ENCODE results near the gene CTSS. TPM values are rescaled to one million over a fixed set of nuclear protein-coding genes. Genes with fewer than 3 reads are reported as not detected.
"Not testable (repeated sequence)": the region's sequence is repeated elsewhere in the genome, so short reads cannot be mapped to it uniquely, and the experiment has no call there.

The CTSS gene
- total and polyA plus RNA-seq, 4 donors = 16.8 to 128 (median 81.3) TPM

- 62 to 68% methylated on average over 4 of the region's 4 CpGs for WGBS, 2 donors
- DNase-seq (no peak), ATAC-seq (ENCODE audit: low FRiP score) (no peak)
- Histone ChIP-seq H3K27me3 (ENCODE audit: control insufficient read depth in 1 of 2, insufficient read depth in 2 of 2, low read length in 1 of 2) (no peaks in the 10 kb centered on the region), H3K27ac (ENCODE audit: low read depth in 1 of 2, low read length in 2 of 2) (no peak overlapping the region), H3K4me3 (ENCODE audit: low read length in 2 of 2) (no peak overlapping the region), H3K4me1 (ENCODE audit: control insufficient read depth in 1 of 2, insufficient read depth in 2 of 2, low read length in 2 of 2) (no peaks in the 10 kb centered on the region), H3K9me3 (ENCODE audit: control insufficient read depth, low read length) (no peaks in the 10 kb centered on the region), H3K36me3 (ENCODE audit: control insufficient read depth in 1 of 2, insufficient read depth in 2 of 2, low read length in 1 of 2) (no peaks in the 10 kb centered on the region)
- intact Hi-C loops (cut with DNase I) = no loop called here
These were observed 23.4 kb upstream of the CTSS start for GRCh38 chr1:150788946-150789345.

- H3K36me3 ChIP-seq (ENCODE audit: control insufficient read depth in 1 of 2, insufficient read depth in 2 of 2, low read length in 1 of 2) = no peaks in the 10 kb centered on the region
- H3K9me3 ChIP-seq (ENCODE audit: control insufficient read depth, low read length) = no peaks in the 10 kb centered on the region
- DNase-seq (no peak), ATAC-seq (ENCODE audit: low FRiP score) (no peak)
- H3K4me1 ChIP-seq (ENCODE audit: control insufficient read depth in 1 of 2, insufficient read depth in 2 of 2, low read length in 2 of 2) = no peaks in the 10 kb centered on the region
- no peak overlapping the region for H3K4me3 ChIP-seq (ENCODE audit: low read length in 2 of 2)
- H3K27ac ChIP-seq (ENCODE audit: low read depth in 1 of 2, low read length in 2 of 2) = no peak overlapping the region
- no peaks in the 10 kb centered on the region for H3K27me3 ChIP-seq (ENCODE audit: control insufficient read depth in 1 of 2, insufficient read depth in 2 of 2, low read length in 1 of 2)
- intact Hi-C loops (cut with DNase I) = no loop called here
These were observed 21.9 kb upstream of the CTSS start for GRCh38 chr1:150787455-150787854.

- Histone ChIP-seq H3K4me1 (ENCODE audit: control insufficient read depth in 1 of 2, insufficient read depth in 2 of 2, low read length in 2 of 2) (no peaks in the 10 kb centered on the region), H3K9me3 (ENCODE audit: control insufficient read depth, low read length) (no peaks in the 10 kb centered on the region), H3K27me3 (ENCODE audit: control insufficient read depth in 1 of 2, insufficient read depth in 2 of 2, low read length in 1 of 2) (no peaks in the 10 kb centered on the region), H3K4me3 (ENCODE audit: low read length in 2 of 2) (no peak overlapping the region), H3K27ac (ENCODE audit: low read depth in 1 of 2, low read length in 2 of 2) (no peak overlapping the region), H3K36me3 (ENCODE audit: control insufficient read depth in 1 of 2, insufficient read depth in 2 of 2, low read length in 1 of 2) (no peaks in the 10 kb centered on the region)
- intact Hi-C loops (cut with DNase I) = no loop called here
- 82 to 88% methylated on average over 3 of the region's 3 CpGs for WGBS, 2 donors
- DNase-seq (no peak), ATAC-seq (ENCODE audit: low FRiP score) (no peak)
These were observed 14.9 kb upstream of the CTSS start for GRCh38 chr1:150780510-150780909.

GRCh38 chr1:150778409-150778808, 12.8 kb upstream of the CTSS start:
- ATAC-seq (ENCODE audit: low FRiP score) = no peak

GRCh38 chr1:150777544-150777943, 12.0 kb upstream of the CTSS start:
- Histone ChIP-seq H3K4me3 (ENCODE audit: low read length in 2 of 2) (no peak overlapping the region), H3K9me3 (ENCODE audit: control insufficient read depth, low read length) (no peaks in the 10 kb centered on the region), H3K4me1 (ENCODE audit: control insufficient read depth in 1 of 2, insufficient read depth in 2 of 2, low read length in 2 of 2) (no peaks in the 10 kb centered on the region), H3K27ac (ENCODE audit: low read depth in 1 of 2, low read length in 2 of 2) (no peak overlapping the region), H3K36me3 (ENCODE audit: control insufficient read depth in 1 of 2, insufficient read depth in 2 of 2, low read length in 1 of 2) (no peaks in the 10 kb centered on the region), H3K27me3 (ENCODE audit: control insufficient read depth in 1 of 2, insufficient read depth in 2 of 2, low read length in 1 of 2) (no peaks in the 10 kb centered on the region)
- ATAC-seq (ENCODE audit: low FRiP score) (no peak), DNase-seq (no peak)
- intact Hi-C loops (cut with DNase I) = no loop called here
- 92 to 97% methylated on average over 2 of the region's 2 CpGs for WGBS, 2 donors

More at GRCh38 chr1:150778409-150778808, 12.8 kb upstream of the CTSS start:
- Histone ChIP-seq H3K36me3 (ENCODE audit: control insufficient read depth in 1 of 2, insufficient read depth in 2 of 2, low read length in 1 of 2) (no peaks in the 10 kb centered on the region), H3K27me3 (ENCODE audit: control insufficient read depth in 1 of 2, insufficient read depth in 2 of 2, low read length in 1 of 2) (no peaks in the 10 kb centered on the region), H3K4me1 (ENCODE audit: control insufficient read depth in 1 of 2, insufficient read depth in 2 of 2, low read length in 2 of 2) (no peaks in the 10 kb centered on the region), H3K4me3 (ENCODE audit: low read length in 2 of 2) (no peak overlapping the region), H3K27ac (ENCODE audit: low read depth in 1 of 2, low read length in 2 of 2) (no peak overlapping the region), H3K9me3 (ENCODE audit: control insufficient read depth, low read length) (no peaks in the 10 kb centered on the region)
- intact Hi-C loops (cut with DNase I) = no loop called here
- 81 to 86% methylated on average over 1 of the region's 1 CpG for WGBS, 2 donors
- DNase-seq = no peak

- intact Hi-C loops (cut with DNase I); H3K4me1 ChIP-seq (ENCODE audit: control insufficient read depth in 1 of 2, insufficient read depth in 2 of 2, low read length in 2 of 2); H3K4me3 ChIP-seq (ENCODE audit: low read length in 2 of 2); H3K27ac ChIP-seq (ENCODE audit: low read depth in 1 of 2, low read length in 2 of 2); H3K9me3 ChIP-seq (ENCODE audit: control insufficient read depth, low read length); H3K27me3 ChIP-seq (ENCODE audit: control insufficient read depth in 1 of 2, insufficient read depth in 2 of 2, low read length in 1 of 2); ATAC-seq (ENCODE audit: low FRiP score); H3K36me3 ChIP-seq (ENCODE audit: control insufficient read depth in 1 of 2, insufficient read depth in 2 of 2, low read length in 1 of 2); DNase-seq: not testable (repeated sequence)
- 91 to 94% methylated on average over 13 of the region's 13 CpGs for WGBS, 2 donors
These were observed 10.4 kb upstream of the CTSS start for GRCh38 chr1:150775931-150776505.

GRCh38 chr1:150775276-150775675, 9.7 kb upstream of the CTSS start:
- H3K27ac ChIP-seq (ENCODE audit: low read depth in 1 of 2, low read length in 2 of 2) = no peak overlapping the region
- ATAC-seq (ENCODE audit: low FRiP score) (no peak), DNase-seq (no peak)
- H3K9me3 ChIP-seq (ENCODE audit: control insufficient read depth, low read length) = no peaks in the 10 kb centered on the region
- no peaks in the 10 kb centered on the region for H3K4me1 ChIP-seq (ENCODE audit: control insufficient read depth in 1 of 2, insufficient read depth in 2 of 2, low read length in 2 of 2)
- no peaks in the 10 kb centered on the region for H3K36me3 ChIP-seq (ENCODE audit: control insufficient read depth in 1 of 2, insufficient read depth in 2 of 2, low read length in 1 of 2)
- intact Hi-C loops (cut with DNase I) = no loop called here
- H3K4me3 ChIP-seq (ENCODE audit: low read length in 2 of 2) = no peak overlapping the region
- WGBS, 2 donors = 89 to 92% methylated on average over 3 of the region's 3 CpGs
- no peaks in the 10 kb centered on the region for H3K27me3 ChIP-seq (ENCODE audit: control insufficient read depth in 1 of 2, insufficient read depth in 2 of 2, low read length in 1 of 2)

- Histone ChIP-seq H3K27me3 (ENCODE audit: control insufficient read depth in 1 of 2, insufficient read depth in 2 of 2, low read length in 1 of 2) (no peaks in the 10 kb centered on the region), H3K4me1 (ENCODE audit: control insufficient read depth in 1 of 2, insufficient read depth in 2 of 2, low read length in 2 of 2) (no peaks in the 10 kb centered on the region), H3K27ac (ENCODE audit: low read depth in 1 of 2, low read length in 2 of 2) (no peak overlapping the region), H3K9me3 (ENCODE audit: control insufficient read depth, low read length) (no peaks in the 10 kb centered on the region), H3K4me3 (ENCODE audit: low read length in 2 of 2) (no peak overlapping the region), H3K36me3 (ENCODE audit: control insufficient read depth in 1 of 2, insufficient read depth in 2 of 2, low read length in 1 of 2) (no peaks in the 10 kb centered on the region)
- 83 to 88% methylated on average over 4 of the region's 4 CpGs for WGBS, 2 donors
- DNase-seq (no peak), ATAC-seq (ENCODE audit: low FRiP score) (no peak)
- intact Hi-C loops (cut with DNase I) = no loop called here
These were observed 6.7 kb upstream of the CTSS start for GRCh38 chr1:150772326-150772725.

- H3K27ac ChIP-seq (ENCODE audit: low read depth in 1 of 2, low read length in 2 of 2); DNase-seq: not testable (repeated sequence)
These were observed 2.1 kb upstream of the CTSS start for GRCh38 chr1:150767704-150768103.

More at GRCh38 chr1:150767704-150768103, 2.1 kb upstream of the CTSS start:
- H3K27me3 ChIP-seq (ENCODE audit: control insufficient read depth in 1 of 2, insufficient read depth in 2 of 2, low read length in 1 of 2); H3K9me3 ChIP-seq (ENCODE audit: control insufficient read depth, low read length); intact Hi-C loops (cut with DNase I); H3K36me3 ChIP-seq (ENCODE audit: control insufficient read depth in 1 of 2, insufficient read depth in 2 of 2, low read length in 1 of 2); H3K4me3 ChIP-seq (ENCODE audit: low read length in 2 of 2); H3K4me1 ChIP-seq (ENCODE audit: control insufficient read depth in 1 of 2, insufficient read depth in 2 of 2, low read length in 2 of 2); ATAC-seq (ENCODE audit: low FRiP score): not testable (repeated sequence)
- whole genome bisulfite sequencing, 2 donors = 46 to 96% methylated on average over 1 of the region's 1 CpG
